HEK293T (cell line): ENCODE measurements around the gene ICAM1.

Experiments used
- BHLHE40 ChIP-seq: fragments of 450-650 bp; IDR thresholded peaks from 2 replicates; pipeline ENCODE4 v1.6.1; 2016; ENCODE audit warnings: mild to moderate bottlenecking, moderate library complexity, borderline replicate concordance
- ELF4 ChIP-seq: fragments of 450-650 bp; IDR thresholded peaks from 2 replicates; pipeline ENCODE4 v1.6.1; 2017; ENCODE audit warnings: antibody characterized with exemption
- FOXA1 ChIP-seq: fragments of 450-650 bp; IDR thresholded peaks from 2 replicates; pipeline ENCODE4 v1.6.1; 2016; ENCODE audit warnings: mild to moderate bottlenecking
- HDGF ChIP-seq: fragments of 450-650 bp; IDR thresholded peaks from 2 replicates; pipeline ENCODE4 v1.6.1; 2017; ENCODE audit warnings: antibody characterized with exemption, borderline replicate concordance
- L3MBTL2 ChIP-seq: fragments of 450-650 bp; conservative IDR thresholded peaks from 2 replicates; pipeline ENCODE4 v1.6.1; 2016; ENCODE audit warnings: mild to moderate bottlenecking
- NFRKB ChIP-seq: fragments of 450-650 bp; IDR thresholded peaks from 2 replicates; pipeline ENCODE4 v1.6.1; 2016; ENCODE audit warnings: mild to moderate bottlenecking, moderate library complexity
- SUZ12 ChIP-seq: fragments of 450-650 bp; IDR thresholded peaks from 2 replicates; pipeline ENCODE4 v1.6.1; 2016; ENCODE audit warnings: mild to moderate bottlenecking
- TARDBP ChIP-seq: fragments of 450-650 bp; IDR thresholded peaks from 2 replicates; pipeline ENCODE4 v1.6.1; 2016

GRCh38 chr19:10271543-10272086 is 695 bp downstream of the ICAM1 start:
- TF ChIP-seq SUZ12 (no peak), FOXA1 (no peak), HDGF (no peak), BHLHE40 (no peak), L3MBTL2 (no peak), ELF4 (no peak), TARDBP (no peak), NFRKB (no peak)
